PFSK-1 (cell line): ENCODE data around the gene PDZD2.

Experiments
- FOXP2 ChIP-seq: optimal IDR thresholded peaks from 2 replicates; pipeline ENCODE3; 2011; ENCODE audit warnings: borderline replicate concordance, control low read depth, inconsistent platforms; ENCODE audit not compliant: insufficient read depth; ENCODE audit errors: extremely low read length, extremely low read depth
- POLR2AphosphoS5 ChIP-seq: IDR thresholded peaks from 2 replicates; pipeline ENCODE4 v1.6.1; 2012; ENCODE audit warnings: low read depth, mild to moderate bottlenecking, control low read depth, low read length, moderate library complexity
- REST ChIP-seq, 2 experiments: IDR thresholded peaks; 2 replicates each; pipeline versions ENCODE4 v1.6.1 to v1.8.0; 2011 to 2012; ENCODE audit warnings: low read depth in 2 of 2, low read length in 2 of 2, control low read depth in 1 of 2, inconsistent platforms in 1 of 2, mild to moderate bottlenecking in 1 of 2, moderate library complexity in 1 of 2; ENCODE audit not compliant: insufficient read depth in 1 of 2
- SIN3A ChIP-seq: IDR thresholded peaks from 2 replicates; pipeline ENCODE4 v1.6.1; 2012; ENCODE audit warnings: mild to moderate bottlenecking, low read length, moderate library complexity, borderline replicate concordance; ENCODE audit not compliant: insufficient read depth
- TAF1 ChIP-seq: IDR thresholded peaks from 2 replicates; pipeline ENCODE4 v1.6.1; 2012; ENCODE audit warnings: low read length, control low read depth, borderline replicate concordance; ENCODE audit not compliant: insufficient read depth

PDZD2 gene

GRCh38 chr5:31824869-31825517 lies 186.1 kb downstream of the PDZD2 start:
- no peak for TF ChIP-seq REST (IDR thresholded peaks at IDR 0.05; ENCODE audit: insufficient read depth in 1 of 2, low read depth in 2 of 2, low read length in 2 of 2)
- no peak for TF ChIP-seq TAF1
- TF ChIP-seq POLR2AphosphoS5 = no peak
- no peak for TF ChIP-seq FOXP2

DNA sequence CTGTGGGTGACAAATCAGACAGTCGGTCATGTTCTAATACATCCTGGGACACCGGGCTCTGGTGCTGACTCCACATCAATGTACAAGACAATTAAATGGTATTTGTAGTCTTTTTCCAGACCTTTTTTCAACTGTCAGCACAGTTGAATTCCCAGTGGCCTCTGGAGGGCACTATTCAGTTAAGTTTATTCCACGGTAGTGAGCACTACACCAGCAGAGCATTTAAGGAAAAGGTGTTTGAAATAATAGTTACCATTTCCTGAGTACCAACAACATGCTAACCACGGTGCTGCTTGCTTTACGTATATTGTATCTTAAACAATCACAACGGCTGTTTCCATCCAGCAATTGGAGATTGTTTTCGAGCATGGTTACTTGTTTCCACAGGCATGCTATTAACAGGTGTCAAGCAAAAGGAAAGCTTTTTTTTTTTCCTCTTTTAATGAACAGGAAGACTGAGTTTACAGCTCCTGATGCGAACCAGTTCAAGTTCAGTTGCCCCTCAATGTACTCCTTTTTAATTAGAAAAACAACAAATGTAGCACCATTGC lies 186.7 kb downstream of the PDZD2 start:
- TF ChIP-seq TAF1 (no peak), SIN3A (no peak), FOXP2 (no peak), POLR2AphosphoS5 (no peak), REST (IDR thresholded peaks at IDR 0.05; ENCODE audit: insufficient read depth in 1 of 2, low read depth in 2 of 2, low read length in 2 of 2) (no peak)

- TF ChIP-seq SIN3A = no peak
- TF ChIP-seq TAF1 = no peak
- TF ChIP-seq POLR2AphosphoS5 = no peak
- TF ChIP-seq REST (IDR thresholded peaks at IDR 0.05; ENCODE audit: insufficient read depth in 1 of 2, low read depth in 2 of 2, low read length in 2 of 2) = no peak
- no peak for TF ChIP-seq FOXP2
Observed at GRCh38 chr5:31827867-31828266, 188.9 kb downstream of the PDZD2 start.

DNA sequence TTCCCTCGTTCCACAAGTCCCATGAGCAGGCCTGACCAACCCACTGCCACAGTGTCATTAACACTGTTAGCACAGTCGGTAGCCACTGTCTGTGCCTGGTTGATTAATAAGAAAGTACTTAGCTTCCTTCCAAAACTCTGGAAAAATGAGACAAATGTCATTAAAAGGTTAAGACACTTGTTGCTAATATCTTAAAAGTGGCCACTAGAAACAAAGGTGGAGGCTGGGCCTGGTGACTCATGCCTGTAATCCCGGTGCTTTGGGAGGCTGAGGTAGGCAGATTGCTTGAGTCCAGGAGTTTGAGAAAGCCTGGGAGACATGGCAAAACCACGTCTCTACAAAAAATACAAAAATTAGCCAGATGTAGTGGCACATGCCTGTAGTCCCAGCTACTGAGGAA lies 194.0 kb downstream of the PDZD2 start:
- TF ChIP-seq SIN3A (no peak), TAF1 (no peak), FOXP2 (no peak), REST (IDR thresholded peaks at IDR 0.05; ENCODE audit: insufficient read depth in 1 of 2, low read depth in 2 of 2, low read length in 2 of 2) (no peak), POLR2AphosphoS5 (no peak)

DNA sequence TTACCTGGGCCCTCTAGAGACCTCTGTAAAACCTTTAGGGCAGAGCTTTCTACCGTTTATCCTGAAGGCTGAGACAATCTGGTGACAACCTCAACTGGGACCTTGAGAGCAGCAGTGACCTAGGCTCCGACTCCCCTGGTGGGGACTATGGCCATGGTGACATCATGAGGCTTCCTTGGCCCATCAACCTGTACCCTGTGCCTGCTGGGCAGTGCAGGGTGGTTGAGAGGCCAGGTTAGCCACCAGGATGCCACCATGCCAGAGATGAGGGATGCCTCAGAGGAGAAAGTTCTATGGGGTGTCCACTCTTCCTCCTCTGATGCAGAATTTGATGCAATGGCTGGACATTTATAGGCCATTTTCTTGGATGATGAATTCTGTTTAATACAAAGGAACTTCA lies 194.8 kb downstream of the PDZD2 start:
- TF ChIP-seq FOXP2 = no peak
- TF ChIP-seq TAF1 = no peak
- TF ChIP-seq POLR2AphosphoS5 = no peak
- no peak for TF ChIP-seq REST (IDR thresholded peaks at IDR 0.05; ENCODE audit: insufficient read depth in 1 of 2, low read depth in 2 of 2, low read length in 2 of 2)
- TF ChIP-seq SIN3A = no peak
